DMS153 treated with DMSO at 0.1 percent for 48 hours (cell line): ENCODE results near the gene MRGPRD.

ENCODE experiments used
- DNase-seq: peaks from one replicate; lab custom pipeline; 2025; ENCODE audit not compliant: unreplicated experiment; lab: John Stamatoyannopoulos, UW

The MRGPRD gene

GRCh38 chr11:68980776-68981065 lies at the start of gene MRGPRD:
Gene MRGPRD (minus strand): TSS chr11:68980986. CDS start chr11:68980986, 0 bp downstream.
- DNase-seq: no peak

GRCh38 chr11:69030301-69030700 lies 49.5 kb upstream of the MRGPRD start:
- no peak for DNase-seq

- no peak for DNase-seq
Measured at GRCh38 chr11:69027704-69028372, 47.1 kb upstream of the MRGPRD start.

GRCh38 chr11:69024509-69024908 lies 43.7 kb upstream of the MRGPRD start:
- DNase-seq: no peak

GRCh38 chr11:69022260-69022659 lies 41.5 kb upstream of the MRGPRD start:
- DNase-seq: no peak

- DNase-seq: no peak
Measured at GRCh38 chr11:69018924-69019323, 38.1 kb upstream of the MRGPRD start.

GRCh38 chr11:69017951-69018350 lies 37.2 kb upstream of the MRGPRD start:
- DNase-seq: no peak

- DNase-seq: no peak
Measured at GRCh38 chr11:69014898-69015549, 34.2 kb upstream of the MRGPRD start.

GRCh38 chr11:69014084-69014851 lies 33.5 kb upstream of the MRGPRD start:
- DNase-seq: no peak

- no peak for DNase-seq
Measured at GRCh38 chr11:69013009-69013951, 32.5 kb upstream of the MRGPRD start, which contains the start of gene MRGPRF. Gene MRGPRF (minus strand): TSS chr11:69013246. CDS start chr11:69009901, 3,345 bp downstream.

GRCh38 chr11:69012092-69013008 lies 31.6 kb upstream of the MRGPRD start:
- DNase-seq: no peak

GRCh38 chr11:69011624-69012091 lies 30.9 kb upstream of the MRGPRD start:
- DNase-seq: no peak

GRCh38 chr11:69010964-69011623 lies 30.3 kb upstream of the MRGPRD start:
- DNase-seq: no peak

GRCh38 chr11:69010361-69010891 lies 29.6 kb upstream of the MRGPRD start:
- DNase-seq: no peak

GRCh38 chr11:69009441-69010211 lies 28.8 kb upstream of the MRGPRD start:
- DNase-seq: no peak

GRCh38 chr11:69008737-69009440 lies 28.1 kb upstream of the MRGPRD start:
- DNase-seq: no peak

GRCh38 chr11:69007975-69008381 lies 27.2 kb upstream of the MRGPRD start:
- no peak for DNase-seq

GRCh38 chr11:69006816-69007215 lies 26.0 kb upstream of the MRGPRD start:
- no peak for DNase-seq
